HG02642 (cell line): Measurements from ENCODE around the gene HSD17B12.
"Not testable (repeated sequence)": the region's sequence is repeated elsewhere in the genome, so short reads cannot be mapped to it uniquely, and the experiment has no call there.

Source experiments
- ATAC-seq: cut with Tn5 transposase; IDR thresholded peaks from one replicate; pipeline ENCODE4 v1.9.1; 2021; ENCODE audit warnings: mild to moderate bottlenecking; ENCODE audit not compliant: unreplicated experiment, poor library complexity

Gene HSD17B12

GRCh38 chr11:43737201-43737590, 56.7 kb downstream of the HSD17B12 start:
- ATAC-seq, result no peak

- no peak for ATAC-seq
These were observed 58.3 kb downstream of the HSD17B12 start for GRCh38 chr11:43738600-43739409.

DNA sequence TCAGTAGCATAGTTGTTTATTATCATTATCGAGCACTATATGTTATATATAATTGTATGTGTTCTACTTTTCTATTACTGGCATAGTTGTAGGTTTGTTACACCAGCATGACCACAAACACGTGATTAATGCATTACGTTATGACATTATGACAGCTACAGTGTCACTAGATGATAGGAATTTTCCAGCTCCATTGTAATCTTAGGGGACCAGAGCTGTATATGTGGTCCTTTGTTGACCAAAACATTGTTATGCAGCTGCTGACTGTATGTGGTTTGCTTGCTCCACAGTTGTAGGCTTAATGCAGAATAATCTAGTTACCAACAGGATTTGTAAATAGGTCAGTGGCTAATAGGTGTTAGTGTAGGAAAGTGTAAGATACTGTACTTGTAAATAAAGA, 66.1 kb downstream of the HSD17B12 start:
- ATAC-seq, result no peak

- no peak for ATAC-seq
These were observed 66.7 kb downstream of the HSD17B12 start for GRCh38 chr11:43747130-43747802.

GRCh38 chr11:43748095-43748494, 67.6 kb downstream of the HSD17B12 start:
- no peak for ATAC-seq

- no peak for ATAC-seq
These were observed 71.2 kb downstream of the HSD17B12 start for GRCh38 chr11:43751726-43752125.

DNA sequence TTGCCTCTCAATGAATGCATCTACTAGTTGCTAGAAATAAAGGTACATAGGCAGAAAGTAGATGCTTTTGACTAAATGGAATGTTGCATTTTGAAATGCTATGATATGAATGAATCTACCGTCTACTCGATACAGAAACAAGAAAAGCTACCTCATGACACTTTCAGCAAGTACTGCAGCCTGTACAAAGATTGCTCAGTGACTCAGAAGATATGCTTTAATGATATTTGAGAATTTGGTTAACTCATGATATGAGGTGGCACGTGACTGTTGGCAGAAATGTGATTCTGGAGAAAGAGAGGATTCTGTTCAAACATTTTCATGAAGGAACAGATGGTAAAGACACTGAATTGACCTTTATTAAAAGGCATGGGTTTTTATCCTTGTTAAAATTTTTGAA, 76.0 kb downstream of the HSD17B12 start:
- ATAC-seq, result no peak

- no peak for ATAC-seq
These were observed 78.4 kb downstream of the HSD17B12 start for GRCh38 chr11:43758927-43759326.

- ATAC-seq, result no peak
These were observed 80.4 kb downstream of the HSD17B12 start for GRCh38 chr11:43760902-43761301.

- no peak for ATAC-seq
These were observed 84.7 kb downstream of the HSD17B12 start for GRCh38 chr11:43765194-43765593.

- not testable (repeated sequence) for ATAC-seq
These were observed 88.1 kb downstream of the HSD17B12 start for GRCh38 chr11:43768654-43769053.

DNA sequence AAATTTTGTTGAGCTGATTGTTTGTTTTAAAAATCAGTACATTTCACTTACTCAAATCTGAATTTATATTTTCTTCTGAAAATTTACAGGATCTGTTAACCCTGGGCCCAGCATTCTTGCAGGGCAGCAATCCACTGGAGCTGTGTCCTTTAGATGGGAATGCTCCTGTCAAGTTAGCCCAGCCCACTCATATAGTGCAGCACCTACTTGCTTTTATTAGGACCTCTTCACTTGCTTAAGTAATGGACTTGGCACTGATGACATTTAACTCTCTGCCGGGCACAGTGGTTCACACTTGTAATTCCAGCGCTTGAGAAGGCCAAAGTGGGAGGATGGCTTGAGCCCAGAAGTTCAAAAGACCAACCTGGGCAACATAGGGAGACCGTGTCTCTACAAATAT, 89.6 kb downstream of the HSD17B12 start:
- no peak for ATAC-seq

DNA sequence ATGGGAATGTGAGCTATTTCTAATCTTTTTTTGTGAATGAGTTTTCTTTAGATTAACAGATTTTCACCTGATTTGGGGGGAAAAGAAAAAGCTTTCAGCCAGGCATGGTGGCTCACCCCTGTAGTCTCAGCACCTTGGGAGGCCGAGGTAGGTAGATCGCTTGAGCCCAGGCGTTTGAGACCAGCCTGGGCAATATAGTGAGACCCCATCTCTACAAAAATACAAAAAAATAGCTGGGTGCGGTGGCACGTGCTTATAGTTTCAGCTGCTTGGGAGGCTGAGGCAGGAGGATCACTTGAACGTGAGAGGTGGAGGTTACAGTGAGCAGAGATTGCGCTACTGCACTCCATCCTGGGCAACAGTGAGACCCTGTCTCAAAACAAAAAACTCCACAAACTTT, 92.2 kb downstream of the HSD17B12 start:
- ATAC-seq, result no peak

GRCh38 chr11:43774786-43775185, 94.2 kb downstream of the HSD17B12 start:
- no peak for ATAC-seq

DNA sequence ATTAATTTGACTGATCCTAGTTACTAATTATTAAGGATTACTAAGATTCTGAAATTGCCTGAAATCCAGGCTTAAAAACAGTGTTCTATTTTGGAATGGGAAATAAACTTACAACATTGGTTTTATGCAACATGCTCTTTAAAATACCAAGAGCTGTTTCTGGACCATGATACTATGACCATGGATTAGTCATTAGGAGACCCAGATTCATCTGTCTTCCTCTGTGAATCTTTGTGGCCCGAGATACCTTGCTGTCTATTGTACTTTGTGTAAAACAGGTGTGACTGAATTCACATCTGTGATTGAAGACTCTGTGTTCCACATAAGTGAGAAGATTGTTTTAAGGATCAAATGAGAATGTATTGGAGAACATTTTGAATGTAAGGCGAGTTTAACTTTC, 98.8 kb downstream of the HSD17B12 start:
- ATAC-seq, result no peak

DNA sequence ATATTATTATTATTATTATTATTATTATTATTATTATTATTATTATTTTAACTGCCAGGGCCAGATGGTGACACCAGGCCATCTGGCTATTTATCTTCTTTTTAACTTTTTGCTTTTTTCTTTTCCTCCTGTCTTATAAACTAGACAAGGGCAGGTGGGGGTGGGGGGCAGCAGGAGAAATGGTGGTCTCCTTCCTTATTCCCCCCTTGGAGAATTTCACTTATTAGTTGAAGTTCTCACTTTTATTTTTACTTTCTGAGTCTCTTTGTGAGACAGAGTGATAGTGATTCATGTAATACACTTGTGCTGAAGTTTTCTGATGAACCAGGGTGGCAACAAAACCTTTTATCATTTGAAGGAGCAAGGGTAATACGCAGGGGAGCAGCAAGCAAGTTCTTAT, 103.8 kb downstream of the HSD17B12 start:
- ATAC-seq, result no peak

GRCh38 chr11:43784866-43785265, 104.3 kb downstream of the HSD17B12 start:
- ATAC-seq, result no peak

GRCh38 chr11:43785318-43785717, 104.8 kb downstream of the HSD17B12 start:
- ATAC-seq, result no peak

GRCh38 chr11:43786016-43786415, 105.5 kb downstream of the HSD17B12 start:
- no peak for ATAC-seq

GRCh38 chr11:43787824-43788223, 107.3 kb downstream of the HSD17B12 start:
- no peak for ATAC-seq

- no peak for ATAC-seq
These were observed 107.9 kb downstream of the HSD17B12 start for GRCh38 chr11:43788421-43788820.
